HL-60/S4 treated with retinoic acid at 250 ng/mL for 4 days and 3 days (cell line): Measurements from ENCODE around the gene ANO4.
"Not testable (repeated sequence)": the region's sequence is repeated elsewhere in the genome, so short reads cannot be mapped to it uniquely, and the experiment has no call there.

Experiments used
- in situ Hi-C: fragments of 300-500 bp; cut with MboI; formaldehyde crosslinking; loops from 2 replicates; pipeline ENCODE4 v1.7.0; 2022; ENCODE audit warnings: low sequenced_read_pairs

ANO4 gene

DNA sequence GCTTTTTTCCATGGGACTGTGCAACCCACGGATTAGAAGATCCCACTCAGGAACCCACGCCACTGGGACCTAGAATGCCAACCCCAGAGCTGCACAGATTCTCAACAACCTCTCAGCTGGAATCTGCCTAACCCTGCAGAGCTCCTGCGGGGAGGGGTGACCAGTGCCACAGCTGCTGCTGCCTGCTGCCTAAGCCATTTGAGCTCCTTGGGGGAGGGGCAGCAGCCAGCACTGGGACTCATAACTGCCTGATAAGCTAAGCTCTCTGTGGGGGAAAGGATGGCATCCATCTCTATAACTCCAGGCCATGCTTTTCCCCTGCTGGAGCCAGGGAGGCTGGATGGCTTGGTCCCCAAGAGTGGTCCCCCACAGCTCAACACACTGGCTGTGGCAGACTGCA is 232.6 kb downstream of the ANO4 start:
- in situ Hi-C loops = no loop called here

- in situ Hi-C loops = no loop called here
Observed at GRCh38 chr12:101027816-101028215, 233.2 kb downstream of the ANO4 start.

DNA sequence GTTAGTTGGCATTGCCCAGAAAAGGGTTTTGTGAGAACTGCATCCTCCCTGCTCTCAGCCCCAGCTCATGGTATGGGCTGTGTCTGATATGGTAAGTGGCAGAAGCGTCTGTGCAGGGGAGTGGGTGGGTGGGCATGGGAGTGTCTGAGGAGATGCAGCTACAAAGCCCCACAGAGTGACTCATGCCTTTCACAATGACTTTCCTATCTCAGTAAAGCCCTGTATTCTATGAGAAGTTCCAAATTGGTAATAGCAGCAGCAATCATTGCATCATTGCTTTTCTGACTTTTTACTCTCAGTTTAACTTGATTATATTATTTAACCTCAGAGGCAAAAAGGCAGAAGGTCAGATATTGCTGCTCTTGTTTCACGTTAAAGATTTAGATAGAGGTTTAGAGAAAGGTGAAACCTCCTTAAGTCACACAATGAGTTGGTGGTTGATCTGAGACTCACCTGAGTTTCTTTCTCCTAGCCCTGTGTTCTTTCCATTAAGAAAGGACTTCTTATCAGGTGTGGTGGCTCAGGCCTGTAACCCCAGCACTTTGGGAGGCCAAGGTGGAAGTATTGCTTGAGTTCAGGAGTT is 243.8 kb downstream of the ANO4 start:
- in situ Hi-C loops = no loop called here

GRCh38 chr12:101039848-101040531 is 245.4 kb downstream of the ANO4 start:
- in situ Hi-C loops = no loop called here

DNA sequence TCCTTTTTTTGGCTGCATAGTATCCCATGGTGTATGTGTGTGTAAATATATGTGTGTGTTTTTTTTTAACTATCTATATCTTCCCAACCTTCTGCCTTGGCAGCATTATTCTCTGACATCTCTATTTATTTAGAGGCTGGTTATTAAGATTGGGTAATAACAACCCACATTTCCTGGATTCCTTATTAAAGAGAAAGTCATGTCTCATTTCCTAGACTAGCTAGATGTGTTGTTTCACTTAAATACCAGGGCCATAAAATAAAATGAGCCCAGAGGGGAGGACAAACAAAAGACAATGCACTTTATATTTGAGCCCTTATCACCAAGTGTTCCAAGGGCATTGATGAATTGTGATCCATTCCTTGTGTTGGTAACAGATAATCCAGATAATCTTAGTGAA is 246.4 kb downstream of the ANO4 start:
- in situ Hi-C loops = no loop called here

- in situ Hi-C loops = no loop called here
Observed at GRCh38 chr12:101042211-101042610, 247.6 kb downstream of the ANO4 start.

DNA sequence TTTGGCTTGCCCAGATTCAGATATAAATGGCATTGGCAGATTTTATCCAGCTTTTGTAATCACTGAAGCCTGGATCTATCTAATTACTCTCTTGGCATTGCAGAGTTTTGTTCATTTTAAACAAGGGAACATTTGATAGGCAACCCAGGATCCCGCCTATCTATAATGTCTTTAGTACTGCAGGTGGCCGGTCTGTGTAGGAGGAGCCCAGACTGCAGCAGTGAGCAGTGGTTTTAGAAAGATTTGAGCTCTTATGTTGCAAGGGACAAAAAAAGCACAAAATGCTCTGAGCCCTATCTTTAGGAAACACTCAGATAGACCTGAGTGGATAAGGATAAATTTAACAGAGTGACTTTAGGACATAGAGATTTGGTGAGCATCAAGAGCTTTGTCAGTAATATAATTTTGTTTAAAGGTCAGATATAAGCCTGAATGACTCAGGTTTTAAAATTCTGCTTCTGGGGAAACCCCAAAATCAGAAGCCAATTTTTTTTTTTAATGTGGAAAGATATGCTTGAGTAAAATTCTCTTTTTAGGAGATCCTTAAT is 250.0 kb downstream of the ANO4 start:
- in situ Hi-C loops = no loop called here

DNA sequence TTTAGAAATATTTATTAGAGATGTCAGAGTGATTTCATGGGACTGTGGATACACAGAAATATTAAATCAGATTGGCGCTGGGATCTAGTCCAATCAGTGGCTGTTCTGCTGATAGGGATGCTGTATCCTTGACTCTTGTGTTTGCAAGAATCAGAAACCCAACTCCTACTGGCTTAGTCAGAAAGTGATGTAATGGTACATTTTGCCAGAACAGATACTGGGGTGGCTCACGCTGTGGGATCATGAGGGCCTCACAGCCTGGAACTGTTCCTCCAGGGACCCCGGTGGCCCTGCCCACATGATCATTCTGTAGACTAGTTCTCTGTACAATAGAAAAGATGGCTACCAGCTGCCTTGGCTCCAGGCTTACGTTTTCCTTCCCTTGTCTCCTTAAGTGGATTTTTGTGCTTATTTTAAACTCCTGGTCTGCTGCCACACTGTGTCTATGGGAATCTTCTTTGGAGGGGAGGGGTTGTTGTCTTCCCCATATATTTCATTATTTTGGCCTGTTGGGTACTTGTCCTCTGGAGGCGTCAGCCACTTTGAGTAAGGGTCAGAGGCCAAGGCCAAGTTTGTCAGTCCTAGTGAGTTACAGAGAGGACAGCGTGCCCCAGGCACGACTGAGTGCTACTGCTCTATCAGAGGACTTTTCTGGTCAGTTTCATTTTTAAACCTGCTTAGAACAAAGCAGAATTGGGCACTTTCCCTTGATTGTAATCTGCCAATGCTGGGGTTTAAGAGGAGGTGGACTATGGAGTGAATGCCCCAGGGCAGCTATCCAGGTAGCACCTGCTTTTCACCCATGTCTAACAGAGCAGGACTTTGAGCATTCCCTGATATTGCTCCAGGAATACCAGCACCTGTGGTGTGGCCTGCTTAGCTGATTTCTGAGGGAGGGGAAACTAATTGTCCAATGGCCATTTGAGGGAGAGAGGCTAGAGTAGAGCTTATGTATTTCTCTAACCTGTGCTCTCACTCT is 251.2 kb downstream of the ANO4 start:
- in situ Hi-C loops = no loop called here

GRCh38 chr12:101047652-101048051 is 253.1 kb downstream of the ANO4 start:
- in situ Hi-C loops = no loop called here

GRCh38 chr12:101050631-101051030 is 256.1 kb downstream of the ANO4 start:
- in situ Hi-C loops = no loop called here

- in situ Hi-C loops = no loop called here
Observed at GRCh38 chr12:101051151-101051550, 256.6 kb downstream of the ANO4 start.

- in situ Hi-C loops = no loop called here
Observed at GRCh38 chr12:101051901-101052550, 257.4 kb downstream of the ANO4 start.

- in situ Hi-C loops = no loop called here
Observed at GRCh38 chr12:101053203-101053602, 258.6 kb downstream of the ANO4 start.

DNA sequence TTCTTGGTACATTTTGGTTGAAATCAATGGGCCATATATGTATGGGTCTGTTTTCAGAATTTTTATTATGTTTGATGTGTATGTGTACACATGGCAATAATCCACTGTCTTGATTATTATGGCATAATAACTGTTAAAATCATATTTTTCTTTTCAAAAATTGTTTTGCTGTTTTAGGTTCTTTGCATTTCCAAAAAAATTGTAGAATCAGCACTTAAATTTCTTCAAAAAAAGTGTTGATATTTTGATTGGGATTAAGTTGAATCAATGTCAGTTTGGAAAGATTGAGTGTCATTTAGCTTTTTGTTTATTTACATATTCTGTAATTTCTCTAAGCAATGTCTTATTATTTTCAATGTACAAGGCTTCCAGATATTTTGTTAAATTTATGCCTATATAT is 261.4 kb downstream of the ANO4 start:
- in situ Hi-C loops = no loop called here

DNA sequence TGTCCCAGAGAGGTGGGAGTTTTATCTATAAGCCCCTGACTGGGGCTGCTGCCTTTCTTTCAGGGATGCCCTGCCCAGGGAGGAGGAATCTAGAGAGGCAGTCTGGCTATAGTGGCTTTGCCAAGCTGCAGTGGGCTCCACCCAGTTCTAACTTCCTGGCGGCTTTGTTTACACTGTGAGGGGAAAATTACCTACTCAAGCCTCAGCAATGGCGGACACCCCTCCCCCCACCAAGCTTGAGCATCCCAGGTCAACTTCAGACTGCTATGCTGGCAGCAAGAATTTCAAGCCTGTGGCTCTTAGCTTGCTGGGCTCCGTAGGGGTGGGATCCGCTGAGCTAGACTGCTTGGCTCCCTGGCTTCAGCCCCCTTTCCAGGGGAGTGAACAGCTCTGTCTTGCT is 267.9 kb downstream of the ANO4 start:
- in situ Hi-C loops = not testable (repeated sequence)

GRCh38 chr12:101064721-101065120 is 270.1 kb downstream of the ANO4 start:
- in situ Hi-C loops = no loop called here

DNA sequence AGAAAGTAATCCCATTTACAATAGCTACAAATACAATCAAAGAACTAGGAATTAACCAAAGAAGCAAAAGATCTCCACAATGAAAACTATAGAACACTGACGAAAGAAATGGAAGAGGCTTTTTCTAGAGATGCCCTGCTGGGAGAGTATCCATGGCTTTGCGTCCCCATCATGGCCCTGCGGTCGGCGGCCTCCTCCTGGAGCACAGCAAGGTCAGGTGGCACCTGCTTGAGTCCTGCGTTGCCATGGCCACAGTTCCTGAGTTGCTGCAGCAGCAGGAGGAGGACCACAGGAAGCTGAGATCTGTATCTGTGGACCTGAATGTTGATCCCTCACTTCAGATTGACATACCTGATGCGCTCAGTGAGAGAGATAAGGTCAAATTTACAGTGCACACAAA is 271.9 kb downstream of the ANO4 start:
- in situ Hi-C loops = no loop called here

DNA sequence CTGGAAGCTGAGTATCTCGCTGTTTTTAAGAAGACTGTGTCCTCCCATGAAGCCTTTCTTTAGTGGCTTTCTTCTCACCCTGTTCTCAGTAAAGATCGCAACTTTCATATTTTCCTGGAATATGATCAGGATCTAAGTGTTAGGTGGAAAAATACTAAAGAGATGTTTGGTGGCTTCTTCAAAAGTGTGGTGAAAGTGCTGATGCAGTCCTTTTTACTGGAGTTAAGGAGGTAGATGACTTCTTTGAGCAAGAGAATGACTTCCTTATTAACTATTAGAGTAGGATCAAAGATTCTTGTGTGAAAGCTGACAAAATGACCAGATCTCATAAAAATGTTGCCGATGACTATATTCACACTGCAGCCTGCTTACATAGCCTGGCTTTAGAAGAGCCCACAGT is 273.8 kb downstream of the ANO4 start:
- in situ Hi-C loops = no loop called here

GRCh38 chr12:101068836-101069235 is 274.3 kb downstream of the ANO4 start:
- in situ Hi-C loops = no loop called here

DNA sequence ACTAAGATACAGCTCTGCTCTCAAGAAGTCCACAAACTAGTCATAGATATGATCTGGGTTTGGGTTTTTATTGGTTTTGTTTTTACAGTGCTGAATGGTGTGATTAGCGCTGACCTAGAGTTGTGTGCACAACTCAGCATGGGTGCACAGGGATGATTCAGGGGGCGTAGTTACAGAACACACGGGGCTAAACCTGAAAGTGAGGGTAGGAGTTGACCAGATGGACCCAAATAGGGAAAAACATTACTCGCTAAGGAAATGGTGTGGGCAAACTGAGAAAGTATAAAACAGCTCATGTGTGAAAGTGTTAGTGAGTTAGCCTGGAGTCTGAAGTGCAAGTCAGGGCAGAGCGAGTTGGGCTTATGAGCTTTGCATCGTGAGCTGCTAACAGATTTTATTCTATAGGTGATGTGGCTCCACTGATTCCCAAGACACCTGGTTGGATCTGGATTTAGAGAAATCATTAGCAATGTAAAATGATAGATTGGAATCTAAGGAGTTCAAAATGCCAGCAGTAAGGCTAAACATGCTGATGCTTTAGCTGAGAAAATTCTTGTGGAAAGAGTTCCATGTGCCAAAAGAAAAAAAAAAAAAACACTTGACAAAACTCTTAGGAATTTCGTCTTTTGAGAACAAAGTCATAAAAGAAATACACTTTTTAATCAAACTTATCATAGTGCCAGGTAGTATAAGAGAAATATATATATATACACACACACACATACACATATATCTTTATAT is 280.5 kb downstream of the ANO4 start:
- in situ Hi-C loops = no loop called here
